GM21723 (cell line): ENCODE measurements around the gene HAPLN2.
A peak's percentile ranks its signal among the peaks of the same experiment; 100 is the strongest.
"Not testable (repeated sequence)": the region's sequence is repeated elsewhere in the genome, so short reads cannot be mapped to it uniquely, and the experiment has no call there.

Experiments
- ATAC-seq: cut with Tn5 transposase; IDR thresholded peaks from one replicate; pipeline ENCODE4 v1.9.1; 2021; ENCODE audit warnings: mild to moderate bottlenecking, moderate library complexity; ENCODE audit not compliant: unreplicated experiment

The HAPLN2 gene

GRCh38 chr1:156618853-156619581, at the start of gene HAPLN2:
Gene HAPLN2 (plus strand): TSS chr1:156619415. CDS start chr1:156623491, 4,076 bp downstream.
- ATAC-seq = no peak

- no peak for ATAC-seq
Observed at GRCh38 chr1:156571261-156571852, 47.9 kb upstream of the HAPLN2 start.

GRCh38 chr1:156571919-156572662, 47.1 kb upstream of the HAPLN2 start, which contains the start of gene IQGAP3:
Gene IQGAP3 (minus strand): TSS chr1:156572565. CDS start chr1:156572529, 36 bp downstream.
- peak; percentile 87 for ATAC-seq

GRCh38 chr1:156572663-156573018, 46.6 kb upstream of the HAPLN2 start:
- no peak for ATAC-seq

GRCh38 chr1:156574039-156574633, 45.1 kb upstream of the HAPLN2 start:
- no peak for ATAC-seq

GRCh38 chr1:156577550-156577949, 41.7 kb upstream of the HAPLN2 start:
- no peak for ATAC-seq

GRCh38 chr1:156578055-156578454, 41.2 kb upstream of the HAPLN2 start:
- ATAC-seq = no peak

- no peak for ATAC-seq
Observed at GRCh38 chr1:156579472-156579871, 39.7 kb upstream of the HAPLN2 start, which contains the start of gene TTC24. Gene TTC24 (plus strand): TSS chr1:156579723. CDS start chr1:156581365, 1,642 bp downstream.

GRCh38 chr1:156581661-156582387, 37.4 kb upstream of the HAPLN2 start:
- ATAC-seq = peak; percentile 31

- peak; percentile 44 for ATAC-seq
Observed at GRCh38 chr1:156582388-156583017, 36.7 kb upstream of the HAPLN2 start.

GRCh38 chr1:156583821-156584622, 35.2 kb upstream of the HAPLN2 start:
- no peak for ATAC-seq

- no peak for ATAC-seq
Observed at GRCh38 chr1:156584813-156585212, 34.4 kb upstream of the HAPLN2 start.

GRCh38 chr1:156586323-156586722, 32.9 kb upstream of the HAPLN2 start:
- no peak for ATAC-seq

GRCh38 chr1:156586892-156587477, 32.2 kb upstream of the HAPLN2 start:
- ATAC-seq = no peak

- not testable (repeated sequence) for ATAC-seq
Observed at GRCh38 chr1:156587927-156588326, 31.3 kb upstream of the HAPLN2 start.

GRCh38 chr1:156589546-156589945, 29.7 kb upstream of the HAPLN2 start:
- no peak for ATAC-seq

- ATAC-seq = no peak
Observed at GRCh38 chr1:156590326-156591180, 28.7 kb upstream of the HAPLN2 start.

- peak; percentile 9 for ATAC-seq
Observed at GRCh38 chr1:156591181-156591431, 28.1 kb upstream of the HAPLN2 start.
